Measurements from ENCODE around the gene ABR.
"Not testable (repeated sequence)": the region's sequence is repeated elsewhere in the genome, so short reads cannot be mapped to it uniquely, and the experiment has no call there.

ABR gene

GRCh38 chr17:1071103-1071825 lies 108.5 kb downstream of the ABR start:
- DNase-seq (ENCODE audit: low read depth, low spot score), result peak; percentile 35

DNA sequence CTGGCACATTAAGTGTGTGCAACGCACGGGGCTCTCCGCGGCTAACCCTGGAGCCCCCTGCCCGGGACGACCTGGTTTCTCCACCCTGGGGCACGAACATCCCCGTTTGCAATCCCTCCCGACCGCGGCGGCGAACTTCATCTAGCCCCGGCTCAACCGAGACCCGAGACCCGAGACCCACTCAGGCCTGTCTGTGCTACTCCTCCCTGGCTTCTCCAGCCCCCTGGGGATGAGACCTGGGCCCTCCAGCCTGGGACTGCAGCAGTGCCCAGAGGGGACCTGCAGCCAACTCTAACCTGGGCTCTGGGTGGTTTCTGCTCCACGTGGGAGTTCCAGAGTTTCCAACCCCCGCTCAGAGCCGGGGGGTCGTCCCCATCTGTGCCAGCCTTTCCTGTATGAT lies 109.4 kb downstream of the ABR start:
- no peak for DNase-seq (ENCODE audit: low read depth, low spot score)

DNA sequence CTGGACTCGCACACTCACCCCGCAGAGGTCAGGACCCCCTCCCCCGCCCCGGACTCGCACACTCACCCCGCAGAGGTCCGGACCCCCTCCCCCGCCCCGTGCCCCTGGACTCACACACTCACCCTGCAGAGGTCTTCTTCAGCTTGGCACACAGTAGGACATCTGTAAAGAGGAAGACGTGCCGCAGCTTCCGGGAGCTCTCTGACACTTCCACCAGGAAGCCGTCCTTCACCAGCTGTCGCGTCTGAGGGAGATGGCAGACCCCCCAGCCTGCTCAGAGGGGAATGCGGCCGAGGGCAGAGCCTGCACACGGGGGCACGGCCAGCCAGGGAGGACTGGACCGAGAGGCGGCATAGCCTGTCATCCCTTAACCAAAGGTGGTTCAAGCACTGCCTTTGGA lies 109.9 kb downstream of the ABR start:
- DNase-seq (ENCODE audit: low read depth, low spot score), result no peak

DNA sequence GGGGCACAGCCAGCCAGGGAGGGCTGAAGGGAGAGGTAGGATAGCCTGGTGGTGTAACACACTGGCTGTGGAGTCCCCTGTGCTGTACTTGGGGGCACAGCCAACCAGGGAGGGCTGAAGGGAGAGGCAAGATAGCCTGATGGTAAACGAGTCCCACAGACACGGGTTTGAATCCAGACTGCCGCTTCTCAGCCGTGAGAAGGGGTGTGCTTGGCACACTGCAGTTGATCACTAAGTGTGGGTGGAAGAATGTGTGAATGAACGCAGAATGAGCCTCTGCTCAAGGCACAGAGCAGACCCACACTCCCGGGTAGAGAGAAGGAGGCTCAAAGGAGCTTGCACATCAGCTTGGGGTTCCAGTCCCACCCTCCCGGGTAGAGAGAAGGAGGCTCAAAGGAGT lies 111.4 kb downstream of the ABR start:
- no peak for DNase-seq (ENCODE audit: low read depth, low spot score)

DNA sequence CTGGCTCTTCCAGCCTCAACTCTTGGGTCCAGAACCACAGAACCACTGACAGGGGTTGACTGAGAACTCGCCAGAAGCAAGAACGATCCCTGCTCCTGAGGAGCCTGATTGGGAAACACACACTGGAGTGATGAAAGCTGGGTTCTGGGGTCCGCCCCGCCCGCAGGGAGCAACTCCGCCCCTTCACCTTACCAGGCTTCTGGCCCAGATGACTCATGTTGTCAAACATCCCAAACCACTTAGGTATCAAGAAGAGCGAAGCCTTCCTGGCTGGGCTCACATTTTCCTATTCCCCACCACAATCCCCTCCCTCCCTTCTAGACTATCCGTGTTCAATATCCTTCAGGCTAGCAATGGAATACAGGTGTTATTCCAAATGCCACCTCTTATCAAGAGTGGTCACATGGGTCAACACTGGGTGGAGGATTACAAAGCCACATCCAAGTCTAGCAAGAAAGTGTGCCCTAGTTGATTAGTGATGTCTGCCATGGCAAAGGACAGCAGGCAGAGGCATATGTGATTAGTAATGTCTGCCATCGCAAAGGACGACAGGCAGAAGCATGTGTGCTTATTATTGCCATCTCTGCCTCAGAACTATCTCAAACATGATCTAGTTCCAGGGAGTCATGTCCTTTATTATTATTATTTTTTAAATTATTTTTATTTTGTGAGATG lies 112.4 kb downstream of the ABR start:
- no peak for DNase-seq (ENCODE audit: low read depth, low spot score)

DNA sequence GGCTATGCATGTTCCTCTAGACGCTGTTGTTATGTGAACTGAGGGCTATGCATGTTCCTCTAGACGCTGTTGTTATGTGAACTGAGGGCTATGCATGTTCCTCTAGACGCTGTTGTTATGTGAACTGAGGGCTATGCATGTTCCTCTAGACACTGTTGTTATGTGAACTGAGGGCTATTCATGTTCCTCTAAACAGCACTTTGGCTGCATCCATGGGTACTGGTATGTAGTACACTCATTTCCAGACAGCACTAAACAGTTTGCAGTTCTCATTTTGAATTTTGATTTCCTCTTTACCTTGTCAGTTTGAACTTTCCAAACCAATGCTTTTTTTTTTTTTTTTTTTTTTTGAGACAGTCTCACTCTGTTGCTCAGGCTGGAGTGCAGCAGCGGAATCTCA lies 114.4 kb downstream of the ABR start:
- DNase-seq (ENCODE audit: low read depth, low spot score), result not testable (repeated sequence)

DNA sequence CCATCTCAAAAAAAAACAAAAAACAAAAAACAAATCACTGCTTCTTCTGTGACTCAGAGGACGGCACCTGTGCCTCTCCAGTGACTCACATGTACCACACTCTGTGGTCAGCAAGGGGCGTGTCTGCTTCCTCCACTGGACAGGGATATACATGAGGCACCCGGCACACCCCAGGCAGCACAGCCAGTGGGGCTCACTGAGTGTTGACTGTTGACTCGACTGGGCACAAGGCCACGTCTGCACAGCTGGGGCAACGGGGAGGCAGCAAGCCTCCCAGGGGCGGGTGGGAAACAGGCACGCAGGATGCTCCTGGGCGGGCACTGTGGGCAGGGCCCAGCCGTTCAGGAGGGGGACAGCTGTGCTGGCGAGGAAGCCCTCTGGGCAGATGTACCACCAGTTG lies 118.8 kb downstream of the ABR start:
- DNase-seq (ENCODE audit: low read depth, low spot score), result no peak

- no peak for DNase-seq (ENCODE audit: low read depth, low spot score)
Observed at GRCh38 chr17:1059131-1059795, 120.5 kb downstream of the ABR start.

- peak; percentile 82 for DNase-seq (ENCODE audit: low read depth, low spot score)
Observed at GRCh38 chr17:1058423-1059130, 121.2 kb downstream of the ABR start.

GRCh38 chr17:1056761-1057160 lies 123.0 kb downstream of the ABR start:
- peak; percentile 65 for DNase-seq (ENCODE audit: low read depth, low spot score)

- peak; percentile 89 for DNase-seq (ENCODE audit: low read depth, low spot score)
Observed at GRCh38 chr17:1055751-1056645, 123.8 kb downstream of the ABR start.

GRCh38 chr17:1055231-1055630 lies 124.5 kb downstream of the ABR start:
- no peak for DNase-seq (ENCODE audit: low read depth, low spot score)

- no peak for DNase-seq (ENCODE audit: low read depth, low spot score)
Observed at GRCh38 chr17:1054656-1055055, 125.1 kb downstream of the ABR start.

GRCh38 chr17:1053661-1054360 lies 126.0 kb downstream of the ABR start:
- DNase-seq (ENCODE audit: low read depth, low spot score), result no peak

DNA sequence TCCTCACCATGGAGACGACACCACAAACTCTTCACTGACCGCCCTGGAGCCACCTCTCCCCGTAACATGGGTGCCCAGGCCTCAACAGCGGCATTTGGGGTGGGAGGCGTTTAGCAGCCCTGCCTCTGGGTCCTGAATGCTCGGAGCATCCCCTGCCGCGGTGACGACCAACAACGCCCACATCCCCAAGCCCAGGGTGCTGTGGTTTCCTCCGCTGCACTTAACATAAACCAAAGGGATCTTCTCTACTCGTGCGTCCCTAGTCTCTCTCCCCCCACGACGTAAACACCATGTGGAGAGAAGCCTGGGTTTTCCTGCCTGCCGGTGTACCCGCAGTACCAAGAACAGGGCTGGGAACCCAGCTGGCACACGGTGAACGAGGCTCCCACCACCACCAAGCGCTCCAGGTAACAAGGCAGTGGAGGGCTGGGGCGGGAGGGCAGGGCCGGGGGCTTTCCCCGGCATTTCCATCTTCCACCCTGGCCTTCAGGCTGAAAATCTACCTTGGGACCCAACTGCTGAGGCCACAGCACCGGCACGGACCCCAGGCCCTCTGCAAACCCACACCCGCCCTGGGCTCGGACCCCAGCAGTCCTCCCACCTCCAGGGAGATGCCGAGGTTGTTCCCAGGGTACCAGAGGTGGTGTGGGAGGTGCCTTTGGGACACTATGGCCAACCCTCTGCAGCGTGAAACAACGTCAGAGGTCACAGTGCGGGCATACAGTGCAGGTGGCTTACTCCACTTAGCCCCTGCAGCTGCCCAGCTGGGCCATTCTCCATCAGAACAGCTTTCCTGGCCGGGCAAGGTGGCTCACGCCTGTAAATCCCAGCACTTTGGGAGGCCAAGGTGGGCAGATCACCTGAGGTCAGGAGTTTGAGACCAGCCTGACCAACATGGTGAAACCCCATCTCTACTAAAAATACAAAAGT lies 128.5 kb downstream of the ABR start:
- no peak for DNase-seq (ENCODE audit: low read depth, low spot score)

DNA sequence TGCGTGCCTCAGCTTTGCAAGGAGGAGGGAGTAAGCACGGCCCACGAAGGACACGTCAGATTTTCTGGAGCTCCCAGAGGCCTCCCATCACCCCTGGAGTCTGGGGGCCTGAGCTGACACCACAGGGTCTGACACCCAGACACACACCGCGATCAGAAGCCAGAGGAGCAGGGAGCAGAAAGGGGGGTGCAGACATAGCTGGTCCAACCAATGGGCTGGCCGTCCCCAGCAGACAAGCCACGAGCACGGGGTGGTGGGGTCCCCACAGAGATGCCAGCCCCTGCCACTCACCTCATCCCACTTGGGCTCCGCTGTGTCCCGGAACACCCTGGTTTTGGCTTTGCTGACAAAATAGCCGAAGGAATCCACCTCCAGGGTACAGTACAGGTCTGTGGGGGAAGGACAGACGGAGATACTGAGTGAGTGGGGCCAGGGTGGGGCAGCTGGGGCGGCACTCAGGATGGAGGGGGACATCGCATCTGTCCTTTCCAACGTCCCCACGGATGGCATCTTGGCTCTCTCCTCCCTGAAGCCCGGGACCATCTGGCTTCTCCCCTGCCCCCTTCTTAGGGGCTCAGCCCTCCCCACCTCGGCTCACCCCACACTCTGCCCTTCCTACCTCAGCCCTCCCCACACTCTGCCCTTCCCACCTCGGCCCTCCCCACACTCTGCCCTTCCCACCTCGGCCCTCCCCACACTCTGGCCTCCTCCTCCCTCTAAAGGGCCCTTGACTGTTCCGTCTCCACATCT lies 129.4 kb downstream of the ABR start:
- no peak for DNase-seq (ENCODE audit: low read depth, low spot score)

DNA sequence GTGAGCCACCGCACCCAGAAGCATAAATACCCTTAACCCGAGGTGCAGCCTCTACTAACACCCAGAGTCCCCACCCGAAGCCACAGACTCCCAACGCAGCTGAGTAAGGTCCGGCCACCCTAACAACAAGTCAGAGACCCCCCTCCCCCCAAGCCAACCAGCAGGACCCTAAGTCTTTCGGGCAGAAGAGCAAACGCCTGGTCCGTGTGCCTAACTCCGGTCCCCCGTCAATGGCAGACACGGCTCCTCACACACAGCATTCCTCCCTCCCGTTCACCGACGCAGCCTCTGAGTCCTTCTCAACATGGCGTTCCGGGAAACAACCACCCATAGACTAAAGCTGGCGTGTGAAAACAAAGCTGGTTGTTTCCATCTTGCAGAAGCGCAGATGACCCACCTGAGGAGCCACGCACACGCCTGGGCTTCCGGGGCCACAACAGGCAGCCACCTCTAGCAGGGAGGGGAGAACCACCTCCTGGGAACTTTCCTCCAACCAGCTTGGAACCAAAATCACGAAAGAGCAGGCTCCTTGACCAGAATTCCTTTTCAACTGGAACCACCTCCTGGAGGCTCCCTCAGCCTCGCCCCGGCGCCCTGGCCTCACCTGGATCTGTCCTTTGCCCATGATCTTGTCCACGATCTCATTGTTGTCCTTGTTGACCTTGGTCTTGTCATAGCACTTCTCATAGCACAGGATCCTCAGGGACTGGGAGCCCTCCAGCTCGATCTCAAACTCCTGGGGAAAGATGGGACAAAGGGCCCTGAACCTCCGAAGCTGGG lies 130.1 kb downstream of the ABR start:
- DNase-seq (ENCODE audit: low read depth, low spot score), result no peak

GRCh38 chr17:1048516-1049115 lies 131.2 kb downstream of the ABR start:
- not testable (repeated sequence) for DNase-seq (ENCODE audit: low read depth, low spot score)
